Ascending aorta (tissue), 2 donors: Measurements from ENCODE around the gene CLSTN2. TPM values are rescaled to one million over a fixed set of nuclear protein-coding genes. Genes with fewer than 3 reads are reported as not detected.

Source experiments
- DNase-seq, 2 donors: peaks; one replicate each; pipeline ENCODE4 v3.0.0-alpha.2; 2019; ENCODE audit warnings: low spot score in 2 of 2
- H3K27ac ChIP-seq, 2 donors: fragments of 200-600 bp; sonication (generic); one replicate each; pipeline ENCODE4 v1.5.1; 2016 to 2017; ENCODE audit warnings: mild to moderate bottlenecking in 1 of 2
- H3K27me3 ChIP-seq: fragments of 200-600 bp; sonication (generic); one replicate; pipeline ENCODE4 v1.5.1; 2017
- H3K36me3 ChIP-seq, 2 donors: fragments of 200-600 bp; sonication (generic); one replicate each; pipeline ENCODE4 v1.5.1; 2016
- H3K4me1 ChIP-seq, 2 donors: fragments of 200-600 bp; sonication (generic); one replicate each; pipeline ENCODE4 v1.5.1; 2016 to 2017; ENCODE audit warnings: mild to moderate bottlenecking in 1 of 2
- H3K4me3 ChIP-seq, 2 donors: fragments of 200-600 bp; sonication (generic); one replicate each; pipeline ENCODE4 v1.5.1; 2016 to 2017; ENCODE audit warnings: mild to moderate bottlenecking in 1 of 2
- H3K9me3 ChIP-seq, 2 donors: fragments of 200-600 bp; sonication (generic); one replicate each; pipeline ENCODE4 v1.5.1; 2016
- CTCF ChIP-seq, 3 experiments: fragments of 200-600 bp in 2 of 3; fragments of 450-650 bp in 1 of 3; sonication (generic) in 2 of 3; IDR thresholded peaks; one replicate each; pipeline ENCODE4 v1.5.1; 2016 to 2019; ENCODE audit warnings: antibody characterized with exemption in 3 of 3, mild to moderate bottlenecking in 1 of 3, moderate library complexity in 1 of 3
- intact Hi-C: fragments of 100-400 bp; cut with DNase I; formaldehyde crosslinking; loops from one replicate; pipeline ENCODE4 v1.15.1; 2023
- total RNA-seq: library from RNA; depleted of rRNA; stranded (reverse); fragments of >200 nt; gene quantifications from one replicate; pipeline ENCODE4 v1.1.0, GENCODE V29; 2016

CLSTN2 gene
- total RNA-seq, 1 donor from 2014 or later: 65.8 TPM

DNA sequence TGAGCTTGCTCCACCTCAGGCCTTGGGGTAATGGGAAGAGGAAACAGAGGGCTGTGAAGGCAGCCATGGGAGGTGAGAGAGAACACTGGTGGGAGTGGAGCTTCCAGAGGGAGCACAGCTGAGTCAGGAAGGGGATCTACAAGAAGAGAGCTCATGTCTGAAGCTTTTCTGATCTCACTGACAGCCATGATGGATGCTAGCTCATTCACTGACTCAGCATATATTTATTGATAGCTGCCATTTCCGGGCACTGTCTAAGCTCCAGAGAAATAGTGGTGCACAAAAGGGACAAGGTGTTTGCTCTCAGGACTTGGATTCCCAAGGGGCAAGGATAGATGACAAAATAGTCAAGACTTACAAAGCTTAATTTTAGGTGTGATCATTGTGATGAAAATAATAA is 218.8 kb downstream of the CLSTN2 start:
- no peak for DNase-seq
- intact Hi-C loops: no loop called here
- no peak overlapping the region for H3K27ac ChIP-seq
- no peaks in the 10 kb centered on the region for H3K9me3 ChIP-seq
- no peak overlapping the region for H3K4me3 ChIP-seq
- H3K27me3 ChIP-seq: no peaks in the 10 kb centered on the region
- no peak for TF ChIP-seq CTCF (IDR thresholded peaks at IDR 0.05)
- H3K4me1 ChIP-seq: no peaks in the 10 kb centered on the region
- H3K36me3 ChIP-seq: no peaks in the 10 kb centered on the region

GRCh38 chr3:140157161-140157560 is 222.2 kb downstream of the CLSTN2 start:
- intact Hi-C loops: no loop called here
- no peaks in the 10 kb centered on the region for H3K27me3 ChIP-seq

DNA sequence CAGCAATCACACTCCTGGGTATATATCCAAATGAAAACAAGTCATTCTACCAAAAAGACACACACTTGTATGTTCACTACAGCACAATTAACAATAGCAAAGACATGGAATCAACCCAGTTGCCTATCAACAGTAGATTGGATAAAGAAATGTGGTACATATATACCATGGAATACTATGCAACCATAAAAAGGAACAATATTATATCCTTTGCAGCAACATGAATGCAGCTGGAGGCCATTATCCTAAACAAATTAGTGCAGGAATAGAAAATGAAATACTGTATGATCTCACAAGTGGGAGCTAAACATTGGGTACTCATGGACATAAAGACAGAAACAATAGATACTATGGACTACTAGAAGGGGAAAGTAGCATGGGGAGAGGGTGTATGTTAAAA is 224.7 kb downstream of the CLSTN2 start:
- DNase-seq: no peak
- Histone ChIP-seq H3K27me3 (no peaks in the 10 kb centered on the region), H3K9me3 (no peaks in the 10 kb centered on the region), H3K36me3 (no peaks in the 10 kb centered on the region), H3K27ac (no peak overlapping the region), H3K4me3 (no peak overlapping the region), H3K4me1 (no peaks in the 10 kb centered on the region)
- TF ChIP-seq CTCF (IDR thresholded peaks at IDR 0.05): no peak
- intact Hi-C loops: no loop called here

More at GRCh38 chr3:140157161-140157560, 222.2 kb downstream of the CLSTN2 start:
- DNase-seq: no peak
- no peak for TF ChIP-seq CTCF (IDR thresholded peaks at IDR 0.05)
- Histone ChIP-seq H3K4me3 (no peak overlapping the region), H3K27ac (no peak overlapping the region), H3K9me3 (no peaks in the 10 kb centered on the region), H3K36me3 (no peaks in the 10 kb centered on the region), H3K4me1 (no peaks in the 10 kb centered on the region)

DNA sequence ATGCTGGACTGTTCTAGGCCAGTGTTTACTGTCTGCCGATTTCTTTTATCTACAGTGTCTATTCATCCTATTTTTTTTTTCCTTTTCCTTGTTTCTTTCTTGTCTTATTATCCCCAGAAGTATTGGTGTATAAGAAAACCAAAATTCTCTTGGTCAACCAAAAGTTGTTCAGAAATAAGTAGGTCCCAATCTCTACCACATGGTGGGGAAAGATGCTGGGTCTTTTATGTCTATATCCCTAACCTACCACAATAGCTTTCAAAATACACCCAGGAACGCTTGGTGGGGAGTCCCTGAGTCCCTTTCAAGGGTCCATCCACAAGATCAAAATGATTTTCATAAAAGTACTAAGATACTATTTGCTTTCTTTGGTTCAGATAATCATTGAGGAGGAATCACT is 225.6 kb downstream of the CLSTN2 start:
- H3K36me3 ChIP-seq: no peaks in the 10 kb centered on the region
- H3K27me3 ChIP-seq: no peaks in the 10 kb centered on the region
- DNase-seq: no peak
- H3K27ac ChIP-seq: no peak overlapping the region
- intact Hi-C loops: no loop called here
- H3K4me3 ChIP-seq: no peak overlapping the region
- TF ChIP-seq CTCF (IDR thresholded peaks at IDR 0.05): no peak
- no peaks in the 10 kb centered on the region for H3K4me1 ChIP-seq
- no peaks in the 10 kb centered on the region for H3K9me3 ChIP-seq

DNA sequence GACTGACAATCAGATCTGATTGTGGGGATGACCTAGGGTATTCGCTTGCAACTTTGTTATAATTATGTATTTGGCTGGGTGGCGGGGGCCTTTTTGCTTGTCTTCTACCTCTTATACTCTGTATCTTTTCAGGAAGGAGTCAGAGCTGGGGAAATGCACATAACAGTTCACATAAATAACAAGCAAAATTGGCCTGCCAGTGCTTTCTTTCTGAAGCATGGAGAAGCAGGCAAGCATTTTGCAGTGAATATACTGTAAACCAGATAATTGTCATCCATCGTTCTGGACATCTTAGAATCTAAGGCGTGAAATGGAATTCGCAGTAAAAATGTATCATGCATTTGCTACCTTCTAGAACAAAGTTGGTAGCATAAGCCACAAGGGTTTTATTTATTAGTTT is 227.6 kb downstream of the CLSTN2 start:
- H3K9me3 ChIP-seq: no peaks in the 10 kb centered on the region
- no peak for TF ChIP-seq CTCF (IDR thresholded peaks at IDR 0.05)
- H3K4me1 ChIP-seq: no peaks in the 10 kb centered on the region
- DNase-seq: no peak
- intact Hi-C loops: no loop called here
- H3K27me3 ChIP-seq: no peaks in the 10 kb centered on the region
- H3K27ac ChIP-seq: no peak overlapping the region
- no peak overlapping the region for H3K4me3 ChIP-seq
- no peaks in the 10 kb centered on the region for H3K36me3 ChIP-seq

DNA sequence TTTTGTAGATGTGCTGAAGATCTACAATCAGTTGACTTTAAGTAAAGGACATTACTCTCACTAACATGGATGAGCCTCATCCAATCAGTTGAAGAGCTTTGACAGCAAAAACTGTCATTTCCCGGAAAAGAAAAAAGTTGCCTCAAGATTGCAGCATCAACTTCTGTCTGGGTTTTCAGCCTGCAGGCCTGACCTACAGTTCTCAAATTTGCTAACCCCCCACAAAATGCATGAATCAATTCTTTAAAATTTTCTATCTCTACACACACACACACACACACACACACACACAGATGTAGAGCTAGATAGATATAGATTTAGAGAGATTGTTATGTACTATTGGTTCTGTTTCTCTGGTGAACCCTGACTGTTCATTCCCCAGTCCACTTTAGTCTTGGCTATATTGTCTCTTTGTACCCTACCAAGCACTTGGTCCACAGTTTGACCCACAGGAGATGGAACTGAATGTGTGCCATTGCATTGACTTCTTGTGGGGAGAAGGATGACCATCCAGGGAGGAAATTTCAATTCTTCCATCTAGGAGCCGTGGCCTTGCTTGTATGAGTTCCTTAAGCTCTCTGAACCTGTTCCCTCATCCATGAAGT is 228.3 kb downstream of the CLSTN2 start:
- Histone ChIP-seq H3K4me1 (no peaks in the 10 kb centered on the region), H3K4me3 (no peak overlapping the region), H3K36me3 (no peaks in the 10 kb centered on the region), H3K27ac (no peak overlapping the region), H3K27me3 (no peaks in the 10 kb centered on the region), H3K9me3 (no peaks in the 10 kb centered on the region)
- DNase-seq: no peak
- intact Hi-C loops: no loop called here
- TF ChIP-seq CTCF (IDR thresholded peaks at IDR 0.05): no peak
